Stimulated activated naive CD8-positive, alpha-beta T cell treated with anti-CD3 and anti-CD28 coated beads, Interleukin-15, Interleukin-2, amounts not matched to agents 100 U/mL and 50 U/mL, for 24 hours (primary cell): ENCODE measurements around the gene TXNDC5.

Experiments used
- ATAC-seq: fragments of 150-1000 bp; cut with Tn5 transposase; one replicate; pipeline ENCODE4 v1.10.0; 2021
- DNase-seq: peaks from one replicate; pipeline ENCODE4 v3.0.0; 2021

The TXNDC5 gene

DNA sequence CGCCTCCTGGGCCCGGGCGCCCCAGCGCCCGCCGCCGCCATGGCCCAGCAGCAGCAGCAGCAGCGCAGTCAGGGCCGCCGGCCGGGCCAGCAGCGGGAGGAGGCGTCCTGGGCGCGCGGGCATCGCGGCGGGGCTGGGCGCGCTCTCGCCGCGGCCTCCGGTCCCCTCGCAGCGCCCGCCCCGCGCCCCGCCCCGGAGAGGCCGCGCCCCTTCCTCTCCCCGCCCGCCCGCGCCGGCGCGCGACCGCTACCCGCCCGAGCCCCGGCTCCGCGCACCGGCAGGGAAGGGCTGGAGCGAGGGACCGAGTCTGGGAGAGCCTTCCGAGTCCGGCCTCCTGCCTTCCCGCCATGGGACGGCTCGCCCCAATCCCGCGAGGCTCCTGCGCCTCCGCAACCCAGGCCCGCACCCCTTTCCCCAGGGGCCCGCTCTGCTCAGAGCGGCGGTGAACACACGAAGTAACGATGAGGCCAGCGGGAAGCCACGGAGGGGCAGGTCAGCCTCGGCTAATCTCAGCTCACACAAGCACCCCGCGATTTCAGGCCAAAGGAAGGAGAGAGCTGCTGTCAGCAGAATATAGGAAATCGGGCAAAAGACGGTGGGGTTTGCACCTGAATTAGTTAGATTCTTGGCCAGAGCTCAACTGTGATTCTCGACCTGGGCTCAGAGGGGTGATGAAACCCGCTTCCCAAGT is at the start of gene TXNDC5:
Gene TXNDC5 (minus strand): TSS at position 135 of the 691 bp plus-strand sequence. CDS start 12 bp downstream, at position 123.
- DNase-seq (peak; percentile 85), ATAC-seq (peak; percentile 89)

DNA sequence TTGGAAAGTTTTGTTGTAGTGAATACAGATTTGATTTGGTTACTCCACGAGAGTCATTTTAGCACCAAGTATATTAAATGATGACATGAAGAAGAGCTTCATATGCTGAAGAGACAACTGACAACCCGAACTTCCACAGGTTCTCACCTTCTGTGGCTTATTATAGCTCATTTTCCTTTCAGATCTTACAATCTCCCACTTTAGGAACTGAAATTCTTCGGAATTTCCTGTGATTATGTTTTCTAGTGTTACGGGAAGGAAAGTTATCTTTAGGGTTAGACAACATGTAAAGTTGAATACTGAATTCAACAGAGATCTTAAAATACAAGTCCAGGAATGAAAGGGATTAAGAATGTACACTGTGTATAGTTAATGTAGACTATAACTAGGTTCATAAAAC is 49.6 kb upstream of the TXNDC5 start:
- no peak for DNase-seq
- ATAC-seq: no peak

DNA sequence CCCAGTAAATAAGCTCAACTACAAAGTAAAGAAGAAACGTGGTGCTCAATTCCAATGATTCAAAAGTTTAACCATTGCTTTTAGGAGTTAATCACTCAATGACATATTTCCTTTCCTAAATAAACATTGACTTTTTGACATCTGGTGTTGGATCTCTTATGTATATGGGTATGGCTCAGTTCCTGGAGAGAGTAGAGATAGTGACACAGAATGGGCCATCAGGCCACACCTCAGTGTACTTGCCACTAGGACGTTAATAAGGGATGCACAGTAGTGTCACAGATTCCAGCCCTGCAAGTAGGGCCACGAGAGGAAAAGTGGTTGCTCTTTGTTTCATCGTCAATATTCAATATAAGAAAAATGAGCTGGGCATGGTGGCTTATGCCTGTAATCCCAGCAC is 48.9 kb upstream of the TXNDC5 start:
- DNase-seq (no peak), ATAC-seq (no peak)

DNA sequence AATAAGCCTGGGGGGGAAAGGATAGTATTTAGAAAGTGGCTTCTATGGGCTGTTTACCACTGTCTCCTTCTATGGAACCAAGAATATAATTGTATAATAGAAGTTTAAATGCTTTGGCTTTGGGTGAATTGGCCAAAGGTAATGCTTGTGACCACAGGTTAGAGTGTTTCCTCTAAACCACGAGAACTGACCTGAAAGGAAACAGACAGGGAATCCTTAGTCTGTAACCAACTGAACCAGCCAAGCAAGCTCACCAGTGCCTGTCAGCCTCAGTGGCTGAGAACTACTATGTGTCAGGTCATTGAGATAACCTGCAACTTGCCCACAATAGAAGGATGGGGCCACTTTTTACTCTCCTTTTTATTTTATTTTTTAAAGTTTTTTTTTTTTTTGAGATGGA is 47.9 kb upstream of the TXNDC5 start:
- DNase-seq: no peak
- ATAC-seq: no peak

DNA sequence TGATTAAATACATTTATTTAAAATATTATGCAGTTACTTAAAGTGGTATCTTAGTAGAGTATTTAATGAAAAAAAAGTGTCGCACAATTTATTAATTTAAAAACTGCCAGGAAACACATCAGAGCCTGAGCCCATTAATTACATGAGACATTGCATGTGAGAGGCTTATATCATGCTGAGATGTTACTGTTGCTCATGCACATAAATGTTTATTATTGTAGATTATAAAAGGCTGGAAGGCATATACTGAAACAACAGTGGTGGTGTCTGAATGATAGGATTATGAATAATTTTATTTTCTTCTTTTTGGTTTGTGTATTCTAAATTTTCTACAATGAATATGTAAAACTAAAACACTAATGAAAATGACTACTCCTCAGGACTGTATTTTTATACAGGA is 45.7 kb upstream of the TXNDC5 start:
- ATAC-seq: no peak

DNA sequence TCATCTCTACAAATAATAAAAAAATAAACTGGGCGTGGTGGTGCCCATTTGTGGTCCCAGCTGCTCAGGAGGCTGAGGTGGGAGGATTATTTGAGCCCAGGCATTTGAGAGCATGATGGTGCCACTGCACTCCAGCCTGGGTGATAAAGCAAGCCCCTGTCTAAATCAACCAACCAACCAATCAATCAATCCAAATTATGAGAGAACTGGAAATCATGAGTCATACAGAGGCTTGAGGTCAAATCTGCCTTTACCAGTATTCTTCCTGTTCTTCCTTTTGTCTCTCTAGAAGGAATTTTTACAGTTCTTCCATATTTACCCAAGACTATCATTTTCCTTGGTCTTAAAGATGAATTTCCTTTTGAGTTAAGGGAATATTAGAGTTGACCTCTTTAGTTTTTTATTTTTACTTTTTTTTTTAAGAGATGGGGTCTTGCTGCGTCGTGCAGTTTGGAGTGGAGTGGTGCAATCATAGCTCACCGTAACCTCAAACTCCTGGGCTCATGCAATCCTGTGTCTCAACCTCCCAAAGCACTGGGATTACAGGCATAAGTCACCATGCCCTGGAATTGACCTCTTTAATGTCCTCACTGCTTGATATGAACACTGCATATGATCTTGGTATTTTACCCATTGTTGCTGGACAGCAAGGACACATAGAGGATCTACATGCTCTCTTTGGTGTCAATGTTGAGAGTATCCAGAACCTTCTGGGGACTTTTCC is 44.1 kb upstream of the TXNDC5 start:
- ATAC-seq (no peak), DNase-seq (no peak)

More for the DNA sequence above, 45.7 kb upstream of the TXNDC5 start:
- no peak for DNase-seq

DNA sequence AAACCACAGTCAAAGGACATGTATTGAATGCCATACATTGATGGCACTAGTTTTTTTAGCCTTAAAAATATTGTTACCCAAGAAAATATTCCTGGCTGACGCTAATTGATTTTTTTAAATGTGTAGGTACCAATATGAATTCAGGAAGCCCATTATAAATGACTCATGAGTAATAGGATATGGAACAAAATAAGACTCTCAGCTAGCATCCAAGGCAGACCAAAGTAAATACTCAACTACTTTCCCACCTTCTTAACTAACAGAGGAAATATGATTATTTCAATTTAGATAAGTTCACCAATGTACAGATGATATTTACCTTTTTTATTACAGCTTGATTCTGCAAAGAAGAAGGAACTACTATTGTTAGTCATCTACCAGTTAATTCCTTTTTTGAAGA is 43.2 kb upstream of the TXNDC5 start:
- no peak for DNase-seq
- no peak for ATAC-seq

DNA sequence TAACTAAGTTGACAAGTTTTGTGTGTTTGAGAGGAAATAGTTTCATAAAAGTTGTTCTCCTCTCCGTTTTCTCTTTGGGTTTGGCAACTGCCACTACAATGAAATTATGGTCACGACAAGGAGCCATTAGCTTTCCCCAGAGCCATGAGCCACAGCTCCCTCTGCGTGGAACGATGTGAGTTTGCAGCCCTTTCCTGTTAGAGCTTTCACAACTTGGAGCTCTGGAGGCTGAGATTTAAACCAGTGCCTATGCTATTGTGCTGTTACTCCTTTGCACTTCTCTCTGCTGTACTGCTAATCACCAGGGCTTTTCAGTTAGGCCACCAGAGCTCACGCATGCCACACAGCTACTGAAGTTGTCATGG is 29.3 kb upstream of the TXNDC5 start:
- no peak for DNase-seq
- ATAC-seq: no peak

DNA sequence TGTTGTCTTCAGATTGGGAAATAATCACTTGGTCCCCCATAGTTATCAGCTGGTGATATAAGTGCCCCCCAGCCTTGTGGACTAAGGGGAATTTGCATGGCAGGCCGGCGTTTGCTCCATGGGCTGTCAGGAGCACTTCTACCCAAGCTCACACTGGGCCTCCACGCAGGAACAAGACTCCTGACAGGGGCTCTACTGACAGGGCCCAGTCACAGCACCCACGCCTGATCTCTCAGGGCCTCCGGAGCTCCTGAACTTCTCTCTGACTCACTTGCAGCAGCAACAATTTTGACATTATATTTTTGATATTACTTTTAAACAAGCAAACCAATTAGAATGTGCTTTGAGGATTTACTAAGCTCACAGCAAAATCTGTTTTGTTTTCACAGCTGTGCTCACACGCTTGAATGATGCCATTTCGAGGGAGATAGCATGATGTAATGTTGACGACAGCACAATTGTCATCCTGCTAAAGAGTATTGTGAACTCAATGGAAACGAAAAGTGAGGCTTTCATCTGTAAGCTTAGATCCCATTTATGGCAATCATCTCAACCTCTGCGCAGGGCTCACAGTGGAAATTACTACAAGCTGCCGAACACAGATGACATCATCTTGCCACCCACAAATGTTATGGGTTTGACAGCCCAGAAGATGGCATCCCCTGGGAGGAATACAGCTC is 28.7 kb upstream of the TXNDC5 start:
- ATAC-seq: peak; percentile 23
- no peak for DNase-seq

DNA sequence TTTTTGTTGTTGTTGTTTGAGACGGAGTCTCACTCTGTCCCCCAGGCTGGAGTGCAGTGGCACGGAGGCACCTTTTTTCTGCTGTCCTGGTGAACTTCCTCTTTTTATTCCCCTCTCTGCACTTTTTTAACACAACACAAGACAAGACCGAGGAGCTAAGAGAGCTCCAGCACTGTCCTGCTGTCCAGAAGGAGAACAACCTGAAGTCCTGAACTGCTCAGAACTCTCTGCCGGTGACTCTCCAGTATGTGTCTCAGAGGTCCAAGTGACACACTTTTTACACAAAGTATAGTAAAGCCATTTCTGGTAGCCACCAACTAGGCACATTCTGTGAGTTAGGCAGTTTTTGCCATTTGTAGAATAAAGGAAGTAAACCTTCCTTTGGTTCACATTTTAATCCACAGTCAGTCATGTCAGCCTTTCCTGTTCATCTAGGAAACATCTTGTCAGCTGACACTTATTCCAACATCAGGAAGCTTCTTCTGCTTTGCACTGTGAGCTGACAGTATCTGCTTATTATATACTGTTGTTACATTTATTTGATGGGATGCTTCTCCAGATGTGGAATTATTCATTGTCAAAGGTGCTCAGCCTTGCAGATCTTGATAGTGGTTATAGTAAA is 28.1 kb upstream of the TXNDC5 start:
- ATAC-seq (no peak), DNase-seq (no peak)

DNA sequence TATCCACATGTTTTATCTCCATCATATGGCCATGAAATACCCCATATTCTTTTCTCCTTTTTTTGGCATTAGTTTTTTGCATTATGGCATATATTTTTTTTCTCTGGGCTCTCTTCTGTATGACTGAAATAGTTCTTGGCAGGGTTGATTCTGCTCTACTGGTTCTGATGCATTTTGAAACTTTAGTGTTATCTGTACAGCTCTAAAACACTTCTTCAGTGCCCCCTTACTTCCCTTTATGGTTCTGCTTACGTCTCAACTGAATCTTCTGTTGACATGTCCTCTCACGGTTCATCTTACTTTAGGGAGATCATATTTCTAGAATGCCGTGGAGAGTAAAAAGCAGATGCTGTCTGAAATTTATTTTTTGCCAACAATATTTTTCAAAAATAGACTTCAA is 23.2 kb upstream of the TXNDC5 start:
- ATAC-seq (no peak), DNase-seq (no peak)

DNA sequence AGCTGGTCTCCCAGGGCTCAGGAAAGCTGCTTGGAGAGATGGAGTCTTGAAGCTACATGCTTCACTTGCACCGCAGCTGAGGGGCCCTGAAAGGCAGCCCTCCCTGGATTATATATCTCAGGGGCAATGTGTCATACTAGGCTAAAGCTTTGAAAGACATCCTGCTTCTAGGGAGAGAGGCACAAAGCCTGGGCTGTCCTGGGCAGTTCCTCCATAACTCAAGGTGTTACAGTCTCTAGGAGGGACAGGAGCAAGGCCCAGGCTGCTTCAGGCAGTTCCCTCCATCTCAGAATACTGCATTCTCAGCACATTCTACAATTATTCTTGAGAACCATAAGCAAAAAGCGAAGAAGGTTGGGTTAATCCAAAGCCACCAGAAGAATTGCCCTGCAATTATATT is 22.0 kb upstream of the TXNDC5 start:
- ATAC-seq: no peak
- no peak for DNase-seq

DNA sequence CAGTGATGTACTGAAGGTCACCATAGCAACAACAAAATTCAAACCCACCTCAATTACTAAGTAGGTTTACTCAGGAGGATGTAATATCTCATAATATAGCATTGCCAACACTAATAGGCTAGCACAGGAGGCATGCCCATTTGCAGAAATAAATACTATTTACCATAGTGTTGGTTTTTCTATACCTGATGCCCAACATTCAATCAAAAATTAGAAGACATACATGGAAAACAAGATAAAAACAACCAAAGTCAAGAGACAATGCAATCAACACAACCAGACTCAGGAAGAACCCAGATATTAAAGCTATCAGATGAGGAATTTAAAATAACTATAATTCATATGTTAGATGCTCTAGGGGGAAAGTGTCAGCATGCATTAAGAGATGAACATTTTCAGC is 14.3 kb upstream of the TXNDC5 start:
- no peak for ATAC-seq

DNA sequence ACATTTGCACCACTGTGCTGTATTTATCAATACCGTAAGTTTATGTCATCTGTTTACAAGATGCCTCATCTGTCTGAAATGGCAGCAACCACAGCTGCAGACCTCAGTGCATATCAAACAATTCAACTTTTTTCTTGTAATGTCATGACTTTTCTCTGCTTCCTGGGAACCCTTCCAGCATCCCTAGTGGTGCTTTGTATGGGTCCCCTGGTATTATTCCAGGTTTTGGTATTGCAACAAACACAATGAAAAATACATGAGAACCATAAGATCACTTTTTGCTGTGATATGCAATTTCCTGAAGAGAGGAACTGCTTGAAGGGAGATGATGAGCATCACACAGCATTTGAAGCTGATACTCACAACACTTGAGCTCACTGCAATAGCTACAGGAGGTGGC is 12.0 kb upstream of the TXNDC5 start:
- DNase-seq (no peak), ATAC-seq (no peak)

More for the DNA sequence above, 14.3 kb upstream of the TXNDC5 start:
- no peak for DNase-seq

DNA sequence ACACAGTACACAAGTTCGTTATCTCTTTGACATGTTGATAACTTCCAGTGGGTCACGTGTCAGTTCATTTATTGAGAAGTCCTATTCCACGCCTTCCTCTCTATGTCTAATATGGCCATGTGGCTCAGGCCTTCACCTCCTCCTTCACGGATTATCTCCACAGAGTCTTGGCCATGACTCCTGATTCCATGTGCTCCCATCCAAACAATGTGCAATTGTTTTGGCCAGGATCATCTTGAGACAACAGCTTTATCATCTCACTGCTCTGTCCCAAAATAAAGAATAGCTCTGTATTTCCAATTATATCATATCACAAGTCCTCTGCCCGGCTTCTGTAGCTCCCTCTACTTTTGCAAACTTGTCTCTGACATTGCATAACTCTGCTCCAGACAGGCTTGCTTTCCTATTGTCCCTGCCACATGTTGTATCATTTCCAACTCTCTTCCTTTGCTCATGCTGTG is 11.1 kb upstream of the TXNDC5 start:
- no peak for DNase-seq
- ATAC-seq: no peak

DNA sequence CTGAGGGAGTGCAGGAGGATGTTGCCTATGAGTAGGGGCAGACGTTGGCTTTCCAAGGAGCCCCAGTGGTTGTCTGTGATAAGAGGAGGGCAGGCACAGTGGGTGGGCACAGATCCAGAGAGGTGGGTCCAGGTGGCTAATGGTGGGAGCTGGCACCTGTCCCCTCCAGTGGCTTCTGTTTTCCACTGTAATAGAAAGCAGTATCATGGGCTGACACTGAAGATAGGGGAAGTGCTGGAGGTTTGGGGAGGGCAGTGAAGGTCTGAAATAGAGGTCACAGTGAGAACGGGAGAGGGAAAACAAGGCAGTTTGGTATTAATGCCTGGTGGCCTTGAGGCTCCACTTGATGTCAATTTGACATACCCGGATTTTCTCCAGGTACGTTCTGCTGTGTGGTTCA is 10.5 kb upstream of the TXNDC5 start:
- DNase-seq (no peak), ATAC-seq (no peak)

DNA sequence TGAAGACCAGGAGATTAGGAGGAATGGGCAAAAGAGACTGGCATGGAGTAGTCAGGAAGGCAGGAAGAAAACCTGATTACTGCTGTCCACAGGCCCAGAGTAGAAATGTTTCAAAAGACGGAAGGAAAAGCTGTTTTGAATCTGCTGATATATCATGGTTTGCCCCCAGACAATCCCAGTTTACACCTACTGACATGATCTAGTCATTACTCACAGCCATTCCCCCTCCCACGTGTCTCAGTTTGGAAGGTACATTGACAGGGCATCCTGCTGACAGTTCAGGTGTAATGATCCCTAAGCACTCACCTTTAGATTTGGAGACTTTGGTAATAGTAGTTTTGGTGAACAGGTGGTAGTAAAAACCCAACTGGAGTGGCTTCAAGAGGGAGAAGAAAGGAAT is 9.8 kb upstream of the TXNDC5 start:
- ATAC-seq (peak; percentile 56), DNase-seq (no peak)

DNA sequence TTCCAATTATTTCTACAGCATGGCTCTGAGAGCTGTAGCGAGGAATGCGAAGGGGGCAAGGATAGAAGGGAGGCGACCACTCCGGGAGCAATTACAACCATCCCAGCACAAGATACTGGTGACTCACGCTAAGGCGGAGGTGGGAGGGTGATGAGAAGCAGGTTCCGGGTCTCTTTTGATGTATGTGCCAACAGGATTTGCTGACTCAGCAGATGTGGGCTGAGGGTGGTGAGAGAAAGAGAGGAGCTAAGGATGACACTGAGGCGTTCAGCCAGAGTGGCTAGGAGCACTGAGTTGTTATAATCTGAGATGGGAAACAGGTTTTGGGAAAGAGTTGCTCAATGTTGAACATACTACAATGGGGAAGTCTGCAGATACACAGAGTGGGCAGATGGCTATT is 9.3 kb upstream of the TXNDC5 start:
- DNase-seq (peak; percentile 29), ATAC-seq (peak; percentile 55)

DNA sequence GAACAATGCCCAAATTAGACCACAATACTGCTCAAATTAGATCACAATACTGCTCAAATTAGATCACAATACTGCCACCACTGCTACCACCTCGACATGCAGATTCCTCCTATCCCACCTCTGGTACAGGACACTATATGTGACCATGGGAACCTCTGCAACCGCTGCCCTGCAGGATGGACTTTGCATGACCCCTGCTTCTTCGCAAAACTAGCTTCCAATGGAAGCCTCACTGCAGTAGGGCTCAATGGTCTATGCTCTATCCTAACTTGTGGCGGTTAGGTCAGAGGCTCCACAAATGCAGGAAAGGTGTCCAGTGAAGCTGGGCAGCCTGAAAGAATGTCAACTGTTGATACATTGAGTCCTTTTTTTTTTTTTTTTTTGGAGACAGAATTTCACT is 7.8 kb upstream of the TXNDC5 start:
- no peak for ATAC-seq
- no peak for DNase-seq

DNA sequence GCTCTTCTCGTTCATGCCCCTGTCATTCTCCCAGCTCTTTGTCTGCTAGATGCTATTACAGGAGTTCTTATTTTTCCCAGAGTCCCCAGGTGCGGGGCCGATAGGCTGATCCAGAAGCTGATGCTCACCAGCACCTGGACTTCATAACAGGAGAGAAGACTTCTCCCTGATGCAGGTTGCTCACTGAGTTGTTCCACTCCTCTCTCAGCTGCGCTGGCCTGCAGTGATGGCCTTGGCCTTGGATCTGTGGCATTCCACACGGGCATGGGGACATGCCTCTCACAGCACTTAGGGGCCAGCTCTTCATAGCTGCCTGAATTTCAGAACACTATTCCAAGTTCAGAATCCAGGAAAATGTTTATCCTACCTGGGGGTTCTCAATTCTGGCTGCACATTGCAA is 7.1 kb upstream of the TXNDC5 start:
- ATAC-seq (no peak), DNase-seq (no peak)

DNA sequence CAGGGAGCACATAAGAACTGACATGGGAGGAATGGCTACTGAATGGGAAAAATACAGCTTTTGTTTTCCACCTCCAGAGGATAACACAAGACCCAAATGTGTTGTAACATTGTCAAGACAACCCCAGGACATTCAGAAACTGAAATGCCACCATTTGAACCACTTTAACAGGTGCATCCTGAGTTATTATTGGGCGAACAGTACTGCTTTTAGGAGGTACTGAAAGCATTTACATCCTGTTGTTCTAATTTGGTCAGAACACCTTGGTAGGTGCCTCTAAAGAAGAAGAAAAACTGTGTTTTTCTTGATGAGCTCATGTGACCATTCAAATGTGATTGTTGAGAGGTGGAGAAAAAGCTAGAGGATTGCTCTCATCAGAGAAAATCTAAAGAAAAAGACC is 6.4 kb upstream of the TXNDC5 start:
- no peak for DNase-seq
- ATAC-seq: no peak

DNA sequence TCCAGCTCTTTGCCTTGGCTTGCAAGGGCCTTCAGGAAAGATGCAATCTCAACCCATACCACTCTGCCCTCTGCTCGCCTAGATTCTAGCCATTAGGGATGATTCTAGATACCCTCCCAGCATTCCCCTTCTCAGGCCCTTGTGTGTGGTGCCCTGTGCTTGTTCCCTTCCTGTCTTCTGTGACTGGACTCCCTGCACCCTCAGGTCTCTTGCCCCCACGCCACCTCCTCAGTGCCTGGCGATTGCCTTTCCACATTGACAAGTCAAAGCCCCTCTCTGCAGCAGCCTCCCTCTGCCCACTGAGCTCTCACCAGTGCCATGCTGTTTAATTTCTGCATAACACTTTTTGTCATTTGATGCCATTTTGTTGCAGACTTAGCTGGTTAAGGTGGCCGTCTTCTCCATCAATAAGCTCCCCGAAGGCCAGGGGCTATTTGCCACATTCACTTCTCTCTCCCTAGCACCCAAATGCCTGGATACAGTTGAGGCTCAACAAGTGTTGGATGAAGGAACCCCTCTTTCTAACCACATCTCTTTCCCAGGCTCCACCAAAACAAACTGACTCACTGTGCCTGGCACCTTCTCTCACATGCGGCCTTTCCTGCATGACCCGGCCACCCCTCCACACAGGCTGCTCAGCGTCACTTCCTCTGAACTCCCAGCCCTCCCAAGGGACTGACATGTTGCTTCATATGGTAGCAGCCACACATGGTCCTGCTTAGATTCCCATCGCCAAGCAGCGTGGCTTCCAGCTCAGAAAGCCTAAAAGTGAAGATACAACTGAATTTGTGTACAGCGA is 4.6 kb upstream of the TXNDC5 start:
- DNase-seq (no peak), ATAC-seq (no peak)
